Ovary (tissue), 9 donors: ENCODE data around the gene ASPN. TPM values are rescaled to one million over a fixed set of nuclear protein-coding genes. Genes with fewer than 3 reads are reported as not detected.

Source experiments
- DNase-seq, 5 donors: peaks; one replicate each; pipeline ENCODE4 v3.0.0-alpha.2; 2019 to 2020
- H3K27ac ChIP-seq, 2 donors: fragments of 200-600 bp; one replicate each; pipeline versions ENCODE4 v1.5.1 to v1.8.0; 2019 to 2022
- H3K27me3 ChIP-seq: fragments of 200-600 bp; one replicate; pipeline ENCODE4 v1.8.0; 2022
- H3K36me3 ChIP-seq: fragments of 200-600 bp; sonication (generic); one replicate; pipeline ENCODE4 v1.5.1; 2019
- H3K4me1 ChIP-seq: one replicate; pipeline ENCODE4 v1.8.1; 2013; ENCODE audit warnings: mild to moderate bottlenecking, moderate library complexity; ENCODE audit not compliant: insufficient read depth
- H3K4me3 ChIP-seq: fragments of 200-600 bp; sonication (generic); one replicate; pipeline ENCODE4 v1.5.1; 2017
- H3K9me3 ChIP-seq, 2 donors: fragments of 200-600 bp in 1 of 2; sonication (generic) in 1 of 2; one replicate each; pipeline versions ENCODE4 v1.5.1 to v1.8.1; 2013 to 2019; ENCODE audit warnings: mild to moderate bottlenecking in 1 of 2, moderate library complexity in 1 of 2
- EP300 ChIP-seq: sonication (generic); formaldehyde crosslinking; IDR thresholded peaks from one replicate; pipeline ENCODE4 v1.6.1; 2017; ENCODE audit warnings: antibody characterized with exemption
- POLR2A ChIP-seq: fragments of 450-650 bp; IDR thresholded peaks from one replicate; pipeline ENCODE4 v1.6.1; 2017; ENCODE audit warnings: antibody characterized with exemption, mild to moderate bottlenecking, moderate library complexity
- WGBS, 3 donors: extraction: QIAGEN DNeasy Blood & Tissue Kit in 1 of 3; methylation state at CpG; one replicate each; pipeline versions ENCODE4 v1.1.5 to v1.1.7; 2013 to 2017; 5-methylcytosine and 5-hydroxymethylcytosine counted together
- intact Hi-C, 4 donors: fragments of 100-400 bp; cut with DNase I; formaldehyde crosslinking; loops; one replicate each; pipeline versions ENCODE4 v1.11.0 to v1.15.1; 2022 to 2023
- polyA plus RNA-seq, 2 donors: library from polyadenylated mRNA; stranded (reverse); fragments of 200-250 nt in 1 of 2; fragments of 350-450 nt in 1 of 2; fragmentation: Illumina TruSeq in 1 of 2; extraction: RNeasy Lipid Tissue Mini Kit (QIAGEN cat#74804) in 1 of 2; gene quantifications; one replicate each; pipeline ENCODE4 v1.2.3, GENCODE V29; 2013 to 2014
- total RNA-seq, 7 donors: library from RNA; depleted of rRNA in 2 of 7; stranded (reverse); fragments of >200 nt in 2 of 7; fragmentation: NEBNext Ultra II Directional in 3 of 7; extraction: Animal tissue kit (Norgen Biotek cat#: 25700) in 3 of 7; gene quantifications; one replicate each; pipeline versions ENCODE4 v1.1.0 to v1.2.4, GENCODE V29; 2016 to 2023
- TF ChIP-seq, protein P1 (sequence below), 3 donors: fragments of 450-650 bp in 2 of 3; fragments of 200-600 bp in 1 of 3; IDR thresholded peaks; one replicate each; pipeline versions ENCODE4 v1.5.1 to v1.8.0; 2016 to 2022; ENCODE audit warnings: antibody characterized with exemption in 3 of 3, mild to moderate bottlenecking in 1 of 3
- donor health status: DM: no; HTN: no; CAD: no; lungs with moderate emphysema.
- donor health status: DM: no; HTN: no; CAD: no.
- donor health status: Bipolar disorder and iron deficiency.
- donor health status: DM: yes; HTN: yes; CAD: no.
- donor health status: DM: no; HTN: no; CAD: no.
- donor health status: DM: yes; HTN: yes; CAD: no.

The ASPN gene
- total and polyA plus RNA-seq, 9 donors: 0.90 to 39.5 (median 4.5) TPM

DNA sequence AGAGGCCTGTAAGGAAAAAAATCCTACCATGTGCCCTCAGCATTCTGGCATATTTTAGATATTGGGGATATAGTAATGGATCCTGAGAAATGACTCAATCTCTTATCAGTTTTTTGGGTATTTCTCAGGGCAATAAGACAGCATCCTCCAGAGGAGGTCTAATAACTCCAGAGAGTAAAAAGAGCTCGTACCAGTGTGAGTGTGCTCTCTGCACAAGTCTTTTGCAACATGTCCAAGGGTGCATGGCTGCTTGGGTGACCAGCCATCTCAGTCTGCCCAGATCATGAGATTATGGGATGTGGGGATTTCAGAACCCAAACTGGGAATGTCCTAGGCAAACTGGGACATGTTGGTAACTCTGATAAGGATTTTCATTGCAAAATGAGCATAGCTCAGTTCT, 15.3 kb downstream of the ASPN start:
- no peak for DNase-seq
- intact Hi-C loops: no loop called here
- H3K36me3 ChIP-seq: no peaks in the 10 kb centered on the region
- H3K4me1 ChIP-seq: peaks cover 7% of the 10 kb centered on the region
- no peaks in the 10 kb centered on the region for H3K9me3 ChIP-seq
- WGBS, 3 donors: 91 to 98% (median 95%) methylated on average over 1 of the region's 1 CpG
- TF ChIP-seq, protein P1, sequence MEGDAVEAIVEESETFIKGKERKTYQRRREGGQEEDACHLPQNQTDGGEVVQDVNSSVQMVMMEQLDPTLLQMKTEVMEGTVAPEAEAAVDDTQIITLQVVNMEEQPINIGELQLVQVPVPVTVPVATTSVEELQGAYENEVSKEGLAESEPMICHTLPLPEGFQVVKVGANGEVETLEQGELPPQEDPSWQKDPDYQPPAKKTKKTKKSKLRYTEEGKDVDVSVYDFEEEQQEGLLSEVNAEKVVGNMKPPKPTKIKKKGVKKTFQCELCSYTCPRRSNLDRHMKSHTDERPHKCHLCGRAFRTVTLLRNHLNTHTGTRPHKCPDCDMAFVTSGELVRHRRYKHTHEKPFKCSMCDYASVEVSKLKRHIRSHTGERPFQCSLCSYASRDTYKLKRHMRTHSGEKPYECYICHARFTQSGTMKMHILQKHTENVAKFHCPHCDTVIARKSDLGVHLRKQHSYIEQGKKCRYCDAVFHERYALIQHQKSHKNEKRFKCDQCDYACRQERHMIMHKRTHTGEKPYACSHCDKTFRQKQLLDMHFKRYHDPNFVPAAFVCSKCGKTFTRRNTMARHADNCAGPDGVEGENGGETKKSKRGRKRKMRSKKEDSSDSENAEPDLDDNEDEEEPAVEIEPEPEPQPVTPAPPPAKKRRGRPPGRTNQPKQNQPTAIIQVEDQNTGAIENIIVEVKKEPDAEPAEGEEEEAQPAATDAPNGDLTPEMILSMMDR (IDR thresholded peaks at IDR 0.05): no peak
- no peak for TF ChIP-seq POLR2A
- TF ChIP-seq EP300: no peak
- H3K4me3 ChIP-seq: no peak overlapping the region
- no peak overlapping the region for H3K27ac ChIP-seq
- H3K27me3 ChIP-seq: no peaks in the 10 kb centered on the region

DNA sequence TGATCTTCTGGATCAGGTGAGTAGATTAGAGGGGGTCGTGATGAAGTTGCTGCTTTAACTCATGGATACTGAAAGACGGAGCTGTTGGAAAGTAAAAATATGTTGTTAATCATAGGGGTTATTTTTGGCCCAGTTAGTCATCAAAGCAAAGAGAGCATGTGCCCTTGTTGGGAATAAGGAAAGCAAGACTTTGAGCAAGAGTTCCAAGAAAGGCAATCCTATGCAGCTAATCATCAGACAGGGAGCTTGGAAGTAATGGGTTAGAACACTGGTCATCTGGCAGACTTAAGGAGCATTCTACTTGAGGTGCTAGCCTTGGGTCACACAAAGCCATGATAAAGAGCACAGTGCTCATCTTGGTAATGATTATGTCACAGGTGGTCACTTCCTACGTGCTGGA, 18.3 kb downstream of the ASPN start:
- Histone ChIP-seq H3K9me3 (no peaks in the 10 kb centered on the region), H3K4me3 (no peak overlapping the region), H3K27ac (peak overlapping the region in 1 of 2 donors; percentile 56), H3K36me3 (no peaks in the 10 kb centered on the region), H3K27me3 (no peaks in the 10 kb centered on the region), H3K4me1 (peaks cover 7% of the 10 kb centered on the region)
- TF ChIP-seq EP300 (peak; percentile 29), POLR2A (no peak)
- TF ChIP-seq, protein P1 (IDR thresholded peaks at IDR 0.05): no peak
- intact Hi-C loops: no loop called here
- 28 to 34% (median 32%) methylated on average over 3 of the region's 3 CpGs for WGBS, 3 donors
- no peak for DNase-seq

DNA sequence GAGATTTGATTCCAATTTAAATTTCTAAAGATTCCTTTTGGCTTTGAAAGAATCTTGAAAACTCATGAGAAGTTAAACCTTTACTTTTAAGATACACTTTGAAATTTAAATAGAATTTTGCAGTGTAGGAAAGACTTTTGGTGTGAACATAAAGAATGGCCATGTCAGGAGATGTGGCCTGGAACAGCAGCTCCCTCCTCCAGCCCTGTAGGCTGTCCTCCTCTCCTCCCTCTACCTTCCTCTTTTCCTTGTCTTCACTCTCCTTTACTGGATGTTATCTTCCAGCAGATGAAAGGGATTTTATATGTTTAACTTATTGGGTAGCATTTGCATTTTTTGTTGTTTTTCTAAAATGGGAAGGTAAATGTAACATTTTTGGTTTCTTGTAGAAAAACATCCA, 18.9 kb downstream of the ASPN start:
- H3K4me3 ChIP-seq: no peak overlapping the region
- no peaks in the 10 kb centered on the region for H3K9me3 ChIP-seq
- peaks cover 7% of the 10 kb centered on the region for H3K4me1 ChIP-seq
- intact Hi-C loops: no loop called here
- no peaks in the 10 kb centered on the region for H3K36me3 ChIP-seq
- no peaks in the 10 kb centered on the region for H3K27me3 ChIP-seq
- no peak for DNase-seq
- TF ChIP-seq, protein P1 (IDR thresholded peaks at IDR 0.05): no peak
- TF ChIP-seq EP300 (no peak), POLR2A (no peak)
- H3K27ac ChIP-seq: no peak overlapping the region

DNA sequence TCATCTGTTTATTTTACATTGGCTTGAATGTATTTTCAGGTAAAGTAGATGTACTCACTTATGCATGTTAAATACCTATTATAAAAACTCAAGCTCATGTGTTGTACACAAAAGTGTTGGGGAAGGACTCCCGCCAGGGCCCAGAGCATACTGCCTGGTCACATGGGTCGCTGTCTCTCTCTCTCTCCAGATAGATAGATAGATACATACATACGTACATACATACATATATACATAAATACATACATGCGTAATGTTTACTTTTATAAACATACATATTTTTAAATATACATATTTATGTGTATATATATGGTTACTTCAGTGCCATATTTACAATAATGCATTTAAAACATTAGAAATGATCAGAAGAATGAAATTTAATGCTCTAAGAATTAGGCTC, 24.7 kb downstream of the ASPN start:
- WGBS, 3 donors: 91 to 94% (median 91%) methylated on average over 4 of the region's 4 CpGs
- no peak overlapping the region for H3K27ac ChIP-seq

More for the DNA sequence above, 24.7 kb downstream of the ASPN start:
- H3K27me3 ChIP-seq: no peaks in the 10 kb centered on the region
- H3K4me3 ChIP-seq: no peak overlapping the region
- DNase-seq: no peak
- no peaks in the 10 kb centered on the region for H3K4me1 ChIP-seq
- no peak for TF ChIP-seq POLR2A
- no peak for TF ChIP-seq EP300
- TF ChIP-seq, protein P1 (IDR thresholded peaks at IDR 0.05): no peak
- intact Hi-C loops: no loop called here
- H3K36me3 ChIP-seq: no peaks in the 10 kb centered on the region
- no peaks in the 10 kb centered on the region for H3K9me3 ChIP-seq
